ENCODE results near the gene HOXA5.

HOXA5 gene

DNA sequence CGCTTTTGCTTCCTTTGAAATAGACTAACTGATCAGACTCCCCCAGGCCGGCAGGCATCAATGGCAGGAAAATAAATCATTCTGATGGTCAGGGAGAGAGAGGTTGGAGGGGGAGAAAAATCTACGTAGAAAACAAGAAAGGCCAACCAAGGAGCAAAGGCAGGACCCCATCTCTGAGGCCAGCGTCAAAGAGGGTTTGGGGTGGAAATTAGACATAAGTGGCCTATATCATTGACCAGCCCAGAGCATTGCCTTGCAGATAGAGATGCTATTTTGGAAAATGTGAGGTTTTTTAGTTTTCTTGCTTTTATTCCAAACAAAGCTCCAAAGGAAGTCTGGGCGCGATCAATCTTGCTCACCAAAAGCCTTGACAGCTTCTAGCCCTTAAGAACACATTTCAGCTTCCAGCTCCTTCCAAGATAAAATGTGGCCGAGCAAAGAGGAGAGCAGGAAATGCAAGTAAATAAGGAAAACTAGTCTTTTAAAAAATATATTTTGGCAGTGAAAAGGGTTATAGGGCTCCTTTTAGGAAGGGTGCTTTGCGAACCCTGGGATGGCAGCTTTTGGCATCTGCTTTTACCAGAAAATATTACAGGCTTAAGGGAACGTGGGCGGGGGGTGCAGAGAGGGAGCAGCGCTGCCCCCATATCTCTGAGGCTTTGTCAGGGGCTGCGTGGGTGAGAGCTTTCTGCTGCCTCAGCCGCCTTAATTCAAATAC lies 39.0 kb downstream of the HOXA5 start:
- DNase-seq: no peak

DNA sequence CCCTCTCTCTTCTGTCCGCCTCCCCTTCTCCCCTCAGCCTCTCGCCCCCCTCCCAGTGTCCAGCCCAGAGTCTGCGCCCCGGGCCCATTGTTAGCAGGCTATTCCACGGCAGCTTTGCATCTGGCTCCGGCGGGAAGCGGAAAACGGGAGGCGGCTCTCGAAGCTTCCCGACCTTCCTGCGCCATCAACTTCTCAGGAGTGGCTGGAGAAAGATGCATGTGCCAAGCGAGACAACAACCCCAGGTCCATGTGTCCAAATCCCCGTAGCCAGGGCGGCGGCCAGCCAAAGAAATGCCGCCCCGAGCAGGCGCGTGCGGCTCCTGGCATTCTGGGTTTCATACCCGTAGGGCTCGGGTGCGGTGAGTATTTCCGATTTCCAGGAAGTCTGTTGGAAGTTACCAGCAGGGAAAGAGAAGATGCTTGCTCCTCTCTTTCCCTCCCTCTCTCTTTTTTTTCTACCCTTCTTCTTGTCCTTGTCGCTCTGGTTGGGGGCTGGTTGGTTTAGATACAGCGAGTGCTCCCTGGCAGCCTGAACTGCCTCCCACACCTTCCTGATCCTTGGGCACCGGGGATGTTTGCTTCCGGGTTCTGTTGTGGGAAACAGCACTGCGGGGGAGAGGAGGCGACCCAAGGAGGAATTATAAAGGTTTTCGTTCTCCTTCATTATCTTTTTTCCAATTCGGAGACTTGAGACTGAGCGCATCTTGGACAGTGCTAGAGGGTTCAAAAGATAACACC lies 39.8 kb downstream of the HOXA5 start:
- no peak for DNase-seq

DNA sequence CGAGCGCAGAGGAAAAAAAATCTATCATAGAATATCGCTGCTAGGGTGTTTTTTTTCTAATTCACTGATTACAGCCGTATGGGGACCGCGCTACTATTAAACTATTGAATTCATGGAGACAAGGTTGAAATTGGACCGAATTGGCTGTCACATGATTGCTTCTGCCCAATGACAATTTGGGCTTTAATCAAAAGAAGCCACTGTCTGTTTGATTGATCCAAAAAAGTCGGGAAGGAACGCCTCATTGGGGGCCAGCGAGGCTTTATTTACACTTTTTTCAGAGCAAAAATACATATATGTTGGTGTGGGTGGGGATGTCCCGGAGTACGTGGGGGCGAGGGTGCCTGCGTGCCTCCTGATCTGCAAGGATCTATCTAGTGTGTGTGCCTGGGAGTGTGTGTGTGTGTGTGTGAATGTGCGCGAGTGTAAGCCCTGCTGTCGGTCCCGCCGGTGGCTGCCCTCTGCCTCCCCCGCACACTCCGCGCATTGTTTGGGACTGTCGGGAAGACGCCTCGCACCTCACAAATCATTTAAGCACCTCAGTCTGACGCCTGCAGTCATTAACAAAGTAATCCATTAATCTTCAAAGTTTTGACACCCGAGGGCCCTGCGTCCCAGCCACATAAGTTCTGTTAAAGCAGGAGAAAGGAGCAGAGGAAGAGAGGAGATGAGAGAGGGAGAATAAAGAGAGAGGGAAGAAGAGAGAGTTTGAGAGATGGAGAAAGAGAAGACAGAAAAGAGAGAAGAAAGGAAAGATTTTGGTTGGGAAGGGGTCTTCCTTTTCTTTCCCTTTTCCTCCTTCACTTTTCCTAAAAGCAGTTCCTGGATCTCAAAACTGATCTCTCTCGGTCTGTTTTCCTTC lies 40.7 kb downstream of the HOXA5 start, which contains the start of gene HOXA2:
Gene HOXA2 (minus strand): TSS at position 103 of the 862 bp plus-strand sequence. CDS start 183 bp downstream, outside the sequence.
- no peak for DNase-seq

DNA sequence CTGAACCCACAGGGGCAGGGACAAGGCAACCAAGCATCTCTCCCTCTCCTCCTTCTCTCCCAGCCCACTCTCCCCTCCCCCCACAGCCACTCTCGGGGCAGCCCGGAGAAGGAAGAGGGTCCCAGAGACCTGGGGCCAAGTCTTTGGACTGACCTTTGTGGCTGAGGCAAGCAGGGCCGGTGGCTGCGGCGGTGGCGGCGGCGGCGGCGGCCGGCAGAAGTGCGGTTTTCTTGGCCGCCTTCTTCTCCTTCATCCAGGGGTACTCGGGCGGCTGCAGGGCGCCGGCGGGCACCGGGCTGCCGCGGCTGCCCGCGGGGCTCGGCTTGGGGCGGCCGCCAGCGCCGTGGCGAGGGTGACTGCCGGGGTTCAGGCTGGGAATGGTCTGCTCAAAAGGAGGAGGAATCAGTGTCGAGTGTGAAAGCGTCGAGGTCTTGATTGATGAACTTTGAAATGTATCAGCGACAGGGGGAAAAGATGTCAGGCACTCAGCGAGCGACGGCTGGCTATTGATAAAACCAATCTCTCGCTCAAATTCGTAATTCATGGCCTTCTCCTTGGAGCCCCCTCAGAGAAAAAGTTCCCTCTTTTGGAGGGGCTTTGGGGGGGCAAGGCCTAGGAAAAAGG lies 41.4 kb downstream of the HOXA5 start:
- DNase-seq: no peak

DNA sequence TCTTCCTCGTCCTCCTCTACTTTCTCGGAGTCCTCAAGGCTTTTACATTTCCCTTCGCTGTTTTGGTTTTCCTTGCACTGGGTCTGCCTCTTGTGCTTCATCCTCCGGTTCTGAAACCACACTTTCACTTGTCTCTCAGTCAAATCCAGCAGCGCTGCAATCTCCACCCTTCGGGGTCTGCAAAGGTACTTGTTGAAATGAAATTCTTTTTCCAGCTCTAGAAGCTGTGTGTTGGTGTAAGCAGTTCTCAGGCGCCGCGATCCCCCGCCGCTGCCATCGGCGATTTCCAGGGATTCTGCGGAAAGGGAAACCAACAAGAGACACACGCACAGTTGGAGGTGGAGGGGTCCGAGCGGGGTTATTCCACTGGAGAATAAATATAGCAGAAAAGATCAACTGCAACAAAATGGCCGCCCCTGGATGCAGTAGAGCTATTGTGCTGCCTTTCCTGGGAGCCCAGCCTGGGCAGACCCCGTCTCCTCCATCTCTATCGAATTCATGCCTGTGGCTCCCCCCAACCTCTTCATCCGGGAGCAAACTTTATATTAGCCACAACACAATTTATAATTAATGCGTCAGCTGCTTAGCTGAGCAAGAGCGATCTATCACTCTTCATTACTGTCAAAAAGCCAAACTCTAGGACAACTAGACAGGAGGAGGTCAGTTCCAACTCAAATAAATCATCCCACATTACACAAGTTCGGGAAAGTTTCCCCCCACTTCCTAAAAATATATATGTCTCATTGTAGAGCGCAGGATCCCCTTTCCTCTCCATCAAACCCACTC lies 42.1 kb downstream of the HOXA5 start:
- DNase-seq: no peak

DNA sequence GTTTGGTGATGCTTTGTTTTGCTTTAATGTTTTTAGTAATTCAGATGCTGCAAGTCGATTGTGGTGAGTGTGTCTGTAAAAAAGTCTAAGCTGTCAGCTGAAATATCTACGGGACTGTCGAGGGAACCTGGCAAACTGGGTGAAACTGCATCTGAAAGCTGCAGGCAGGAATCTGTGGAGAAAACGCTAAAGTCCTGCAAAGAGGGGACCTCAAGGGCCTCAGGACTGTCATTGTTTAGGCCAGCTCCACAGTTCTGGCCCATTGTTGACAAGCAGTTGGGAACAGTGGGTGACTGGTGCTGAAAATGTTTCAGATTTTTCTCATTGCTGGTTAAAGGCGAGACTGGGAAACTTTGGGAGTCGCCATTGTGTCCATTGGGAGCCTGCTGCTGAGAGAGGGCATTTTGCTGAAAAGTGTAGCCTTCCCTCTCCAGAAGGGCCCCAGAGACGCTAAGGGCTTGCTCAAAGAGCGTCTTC lies 42.7 kb downstream of the HOXA5 start:
- DNase-seq: no peak

DNA sequence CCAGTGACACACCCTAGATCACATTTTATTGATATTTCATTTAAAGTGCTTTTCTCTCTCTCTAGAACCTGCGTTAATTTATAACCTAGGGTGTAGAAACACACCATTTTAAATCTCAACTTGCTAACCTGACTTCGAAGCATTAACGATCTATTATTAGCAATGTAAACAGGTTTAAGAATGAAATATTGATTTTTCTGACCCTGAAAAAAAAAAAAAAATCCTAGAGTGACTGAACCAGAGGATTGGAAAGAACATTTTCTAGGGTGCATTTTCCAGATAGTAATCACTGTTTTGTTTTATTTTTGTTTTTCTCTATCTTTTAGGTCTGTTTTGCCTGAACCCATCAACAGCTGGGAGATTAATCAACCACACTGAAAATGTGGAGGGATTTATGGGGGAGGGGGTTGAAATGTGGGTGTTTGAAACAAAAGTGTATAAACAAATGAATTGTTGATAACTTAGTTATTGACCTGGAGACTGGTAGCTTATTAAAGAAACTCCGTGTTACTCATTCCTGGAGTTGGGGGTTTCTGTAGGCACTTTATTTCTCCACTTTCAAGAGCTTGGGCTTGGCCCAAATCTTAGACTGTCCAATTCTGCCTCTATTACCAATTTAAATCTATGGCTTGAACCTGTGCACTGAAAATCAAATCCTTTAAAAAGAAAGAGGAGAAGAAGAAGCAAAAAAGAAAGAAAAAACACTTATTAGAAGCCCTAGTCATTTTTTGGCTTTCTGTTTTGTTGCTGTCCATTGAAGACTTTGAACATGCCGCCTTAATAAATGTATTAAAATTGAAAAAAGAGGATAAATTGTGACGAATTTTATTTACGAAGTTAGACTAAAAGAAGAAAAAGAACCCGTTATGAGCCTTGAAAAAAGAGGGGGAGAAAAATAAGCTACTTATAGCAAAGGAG lies 43.8 kb downstream of the HOXA5 start:
- no peak for DNase-seq

DNA sequence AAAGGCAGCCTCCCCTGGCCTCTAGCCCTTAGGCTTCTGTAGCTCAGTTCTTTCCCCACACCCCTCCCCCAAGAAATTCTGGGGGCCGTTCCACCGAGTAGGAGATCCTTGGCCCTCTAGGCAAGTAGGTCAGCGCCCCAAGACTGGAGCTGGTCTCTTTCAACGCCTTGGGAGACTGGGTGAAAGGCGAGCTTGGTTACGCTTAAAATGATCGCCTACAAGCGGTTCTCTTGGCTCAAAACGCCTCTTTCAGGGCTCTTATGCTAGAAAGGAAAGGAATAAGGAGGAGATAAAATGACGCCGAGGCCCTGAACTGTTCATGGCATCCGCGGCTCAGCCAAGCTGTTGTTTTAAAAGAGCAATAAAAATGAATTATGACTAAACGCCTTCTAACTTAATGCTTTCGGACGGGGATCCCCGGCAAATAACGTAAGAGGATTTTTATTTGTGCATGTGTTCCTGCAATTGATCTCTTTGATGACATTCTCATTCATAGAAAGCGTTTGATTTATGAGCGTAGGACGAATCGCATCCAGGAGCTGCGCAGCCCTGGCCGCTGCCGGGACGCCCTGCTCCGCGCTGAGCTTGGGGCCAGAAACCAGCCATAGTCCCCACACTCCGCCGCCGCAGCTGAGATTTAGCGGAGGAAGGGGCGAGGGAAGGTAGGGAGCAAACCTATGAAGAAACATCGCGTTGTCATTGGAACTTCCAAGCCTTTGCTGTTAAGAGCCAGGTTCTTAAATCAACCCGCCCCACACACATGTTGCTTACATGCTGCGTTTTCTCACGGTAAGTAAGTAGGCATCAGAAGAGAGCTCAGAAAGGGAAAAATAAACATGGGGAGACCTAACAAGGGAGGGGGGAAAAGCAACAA lies 44.7 kb downstream of the HOXA5 start:
- DNase-seq: no peak

DNA sequence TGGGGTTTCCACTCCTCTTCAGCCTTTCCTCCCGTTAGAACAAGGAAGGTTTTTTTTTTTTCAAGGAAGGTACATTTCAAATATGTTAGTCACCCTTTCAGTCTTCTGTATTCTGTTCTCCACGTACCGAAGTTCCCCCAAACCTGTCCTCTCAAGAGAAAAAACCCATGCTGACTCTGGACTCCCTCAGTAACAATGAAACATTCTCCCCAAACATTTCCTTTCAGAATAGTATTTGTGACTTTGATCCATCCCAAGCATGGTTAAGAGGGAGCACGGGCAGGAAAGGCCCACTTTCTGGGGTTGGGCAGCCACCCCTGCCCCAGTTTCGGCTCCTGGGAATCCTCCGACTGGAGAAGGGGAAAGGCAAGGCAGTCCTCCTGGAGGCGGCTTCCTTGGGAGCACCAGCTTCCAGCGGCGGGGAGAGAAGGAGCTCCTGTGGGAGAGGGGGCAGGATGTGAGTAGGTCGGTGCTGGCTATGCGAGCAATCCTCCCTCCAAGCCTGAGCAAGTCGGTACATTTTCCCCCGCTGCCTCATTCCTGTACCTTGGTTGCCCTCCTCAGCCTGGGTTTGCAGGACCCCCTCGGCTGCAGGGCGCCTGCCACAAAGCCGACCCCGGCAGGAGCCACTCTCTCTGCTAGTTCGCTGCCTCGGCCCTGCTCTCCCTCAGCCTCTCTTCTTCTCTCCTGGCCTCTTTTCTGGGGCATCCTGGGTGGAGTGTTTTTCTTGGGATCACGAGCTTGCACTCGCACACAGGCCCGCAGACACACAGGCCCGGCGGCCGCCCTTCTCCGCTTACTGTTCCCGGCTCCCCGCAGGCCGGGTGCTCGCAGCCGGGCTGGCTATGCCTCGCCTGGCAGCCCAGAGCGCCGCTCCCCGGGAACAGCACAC lies 45.5 kb downstream of the HOXA5 start:
- DNase-seq: no peak

DNA sequence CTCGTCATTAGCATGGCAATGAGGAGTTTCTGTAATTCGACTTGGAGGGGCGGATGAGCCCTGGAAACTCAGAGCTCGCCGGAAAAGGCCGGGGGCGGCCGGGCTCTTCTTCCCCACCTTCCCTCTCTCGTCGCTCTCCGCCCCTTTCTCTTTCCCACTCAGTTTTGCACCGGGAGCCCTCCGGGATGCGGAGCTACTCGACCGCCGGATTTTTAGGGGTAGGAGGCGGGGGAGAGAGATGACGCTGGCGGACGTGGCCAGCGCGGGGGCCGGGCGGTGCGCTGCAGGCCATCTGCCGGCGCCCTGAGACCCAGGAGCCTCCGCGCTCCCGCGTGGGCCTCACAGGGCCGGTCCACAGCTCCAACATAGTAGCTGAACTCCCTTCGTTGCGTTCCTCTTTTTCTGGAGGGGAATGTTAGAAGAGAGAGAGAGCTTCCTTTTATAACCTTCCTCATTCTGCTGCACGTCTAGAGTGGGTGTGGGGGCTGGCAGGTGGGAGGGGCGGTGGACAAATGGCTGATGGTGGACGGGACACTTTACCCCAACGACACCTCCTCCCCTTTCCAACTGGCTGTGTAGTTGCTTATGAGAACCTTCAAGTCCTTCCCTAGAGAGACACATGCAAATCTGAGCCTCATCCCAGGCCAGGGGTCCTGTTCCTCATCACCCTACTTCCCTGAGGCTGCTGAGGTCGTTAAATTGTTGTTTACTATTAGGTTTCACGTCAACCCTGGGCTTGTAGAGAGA lies 46.5 kb downstream of the HOXA5 start:
- no peak for DNase-seq

DNA sequence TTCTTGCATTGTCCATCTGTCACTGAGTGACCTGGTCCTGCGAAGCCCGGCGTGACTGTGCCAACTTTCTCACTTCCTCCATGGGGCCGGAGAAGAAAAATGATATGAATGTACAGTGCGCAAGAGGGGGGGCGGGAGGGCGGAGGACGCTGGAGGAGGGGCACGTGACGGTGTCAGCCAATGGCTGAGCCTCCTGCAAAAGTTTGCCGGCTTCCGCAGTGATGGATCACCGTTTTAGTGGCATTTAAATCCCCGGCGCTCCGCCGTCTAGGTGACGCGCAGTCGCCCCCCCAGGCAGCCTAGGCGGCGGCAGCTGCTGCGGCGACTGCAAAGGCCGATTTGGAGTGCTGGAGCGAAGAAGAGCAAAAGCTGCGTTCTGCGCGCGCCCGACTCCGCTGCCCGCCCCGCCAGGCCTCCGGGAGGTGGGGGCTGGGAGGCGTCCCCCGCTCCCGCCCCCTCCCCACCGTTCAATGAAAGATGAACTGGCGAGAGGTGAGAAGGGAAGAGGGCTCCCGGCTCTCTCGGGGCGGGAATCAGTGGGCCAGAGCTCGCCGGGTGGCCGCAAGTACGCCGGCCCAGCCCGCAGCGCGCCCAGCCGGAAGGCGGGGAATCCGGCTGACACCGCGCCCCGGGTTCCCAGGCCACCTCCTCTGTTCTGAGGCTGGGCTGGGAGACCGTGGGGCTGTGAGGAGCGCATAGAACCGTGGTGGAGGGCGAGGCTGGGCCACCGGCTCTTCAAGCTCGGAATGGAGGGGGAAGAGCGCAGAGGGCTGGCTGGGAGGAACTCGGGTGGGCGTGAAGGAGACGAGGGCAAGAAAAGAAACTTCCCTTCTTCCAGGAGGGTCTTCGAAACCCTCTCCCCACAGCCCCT lies 47.3 kb downstream of the HOXA5 start, which contains the start of gene HOXA1:
Gene HOXA1 (minus strand): TSS at position 104 of the 871 bp plus-strand sequence. CDS start 88 bp downstream, at position 16.
- peak; percentile 83 for DNase-seq

DNA sequence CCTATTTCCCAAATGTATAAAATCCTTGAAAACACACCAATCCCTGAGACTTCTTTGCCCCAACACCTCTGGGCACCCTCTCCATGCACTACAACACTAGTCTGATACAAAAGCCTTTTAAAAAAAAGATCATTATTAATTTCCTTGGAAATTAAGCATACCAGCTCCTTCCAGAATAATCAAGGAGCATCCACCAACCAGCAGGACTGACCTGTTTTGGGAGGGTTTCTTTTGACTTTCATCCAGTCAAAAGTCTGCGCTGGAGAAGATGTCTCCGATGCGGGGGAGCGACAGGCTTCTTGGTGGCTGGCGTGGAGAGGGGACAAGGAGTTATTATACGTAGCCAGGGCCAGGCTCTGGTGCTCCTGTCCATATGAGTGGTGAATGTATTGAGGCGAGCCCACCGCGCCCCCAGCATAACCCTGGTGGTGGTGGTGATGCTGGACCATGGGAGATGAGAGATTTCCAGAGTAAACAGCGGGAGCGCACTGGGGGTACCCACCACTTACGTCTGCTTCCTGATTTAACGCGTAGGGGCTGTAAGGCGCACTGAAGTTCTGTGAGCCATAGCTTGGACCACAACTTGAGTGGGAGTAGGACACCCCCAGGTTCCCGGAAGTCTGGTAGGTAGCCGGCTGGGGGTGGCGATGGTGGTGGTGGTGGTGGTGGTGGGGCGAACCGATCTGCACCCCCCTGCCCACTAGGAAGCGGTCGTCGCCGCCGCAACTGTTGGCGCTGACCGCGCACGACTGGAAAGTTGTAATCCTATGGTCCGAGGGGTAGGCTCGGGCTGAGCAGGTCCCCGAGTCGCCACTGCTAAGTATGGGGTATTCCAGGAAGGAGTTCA lies 48.2 kb downstream of the HOXA5 start:
- no peak for DNase-seq

DNA sequence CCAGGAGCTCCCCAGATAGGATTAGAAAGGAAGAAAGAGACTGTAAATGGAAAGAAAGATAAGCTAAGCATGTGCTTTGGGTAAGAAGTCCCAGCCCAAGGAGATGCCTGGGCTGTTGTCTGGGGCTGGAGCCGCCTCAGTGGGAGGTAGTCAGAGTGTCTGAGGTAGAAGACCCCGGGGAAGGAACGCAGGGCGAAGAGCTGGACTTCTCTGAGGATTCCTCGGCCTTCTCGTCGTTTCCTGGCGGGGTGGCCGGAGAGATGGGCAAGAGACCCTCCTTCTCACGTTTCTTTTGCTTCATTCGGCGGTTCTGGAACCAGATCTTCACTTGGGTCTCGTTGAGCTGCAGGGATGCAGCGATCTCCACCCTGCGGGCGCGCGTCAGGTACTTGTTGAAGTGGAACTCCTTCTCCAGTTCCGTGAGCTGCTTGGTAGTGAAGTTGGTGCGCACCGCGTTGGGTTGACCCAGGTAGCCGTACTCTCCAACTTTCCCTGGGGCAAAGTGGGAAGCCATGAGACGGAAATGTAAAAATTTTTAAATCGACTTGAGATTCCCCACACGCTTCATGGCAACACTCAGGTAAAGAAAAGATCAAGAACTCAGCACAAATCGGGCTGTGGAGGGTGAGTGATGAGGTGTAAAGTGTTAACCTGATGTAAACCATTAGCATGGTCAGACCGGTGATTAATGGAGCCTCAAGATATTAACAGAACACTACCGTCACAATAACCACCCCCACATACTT lies 49.0 kb downstream of the HOXA5 start:
- DNase-seq: no peak

DNA sequence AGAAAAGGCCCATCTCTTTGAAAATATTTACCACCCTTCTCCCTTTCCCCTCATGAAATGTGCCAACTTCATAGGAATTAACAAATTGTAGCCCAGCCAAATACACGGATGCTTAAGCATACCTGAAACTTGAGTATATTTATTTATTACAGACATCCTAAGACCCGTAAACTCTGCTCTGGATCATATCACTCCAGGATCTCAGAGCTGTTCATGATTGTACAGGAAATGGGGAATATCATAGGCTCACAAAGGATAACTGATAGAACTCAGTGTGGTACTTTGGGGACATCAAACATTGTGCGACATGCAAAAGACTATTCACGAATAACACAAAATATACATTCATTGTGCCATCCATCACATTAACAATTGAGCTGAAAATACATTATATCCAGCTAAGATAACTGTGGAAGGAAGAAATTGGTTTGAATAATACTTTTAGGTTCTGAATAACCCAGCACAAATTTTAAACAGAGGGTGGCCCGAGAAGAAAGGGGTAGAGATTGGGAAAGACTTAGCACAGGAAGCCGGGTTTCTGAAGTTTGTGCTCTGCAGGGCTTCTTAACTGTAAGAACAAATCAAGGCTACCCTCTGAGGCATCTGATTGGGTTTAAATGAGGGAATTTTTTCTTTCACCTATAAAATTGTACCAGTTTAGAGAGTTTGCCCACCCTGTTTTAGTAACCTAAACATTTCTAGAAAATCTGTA lies 50.1 kb downstream of the HOXA5 start:
- no peak for DNase-seq

DNA sequence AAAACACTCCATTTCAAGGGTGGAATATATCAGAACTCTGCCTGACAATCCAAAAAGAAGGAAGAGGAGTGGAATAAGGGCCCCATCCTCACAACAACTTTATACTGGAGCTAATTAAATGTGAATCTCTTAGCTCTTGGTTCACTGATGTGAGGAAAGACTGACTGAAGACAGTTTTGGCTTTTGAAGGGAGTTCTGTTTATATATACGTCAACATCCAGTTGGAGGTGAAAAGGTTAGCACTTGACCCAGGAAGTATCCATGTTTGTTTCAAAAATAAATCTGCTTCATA lies 50.7 kb downstream of the HOXA5 start:
- no peak for DNase-seq
